Measurements from ENCODE around the gene PDE4D. TPM values are rescaled to one million over a fixed set of nuclear protein-coding genes. Genes with fewer than 3 reads are reported as not detected.
A peak's percentile ranks its signal among the peaks of the same experiment; 100 is the strongest.

PDE4D gene
- total RNA-seq, 1 donor from 2014 or later: 13.2 TPM

DNA sequence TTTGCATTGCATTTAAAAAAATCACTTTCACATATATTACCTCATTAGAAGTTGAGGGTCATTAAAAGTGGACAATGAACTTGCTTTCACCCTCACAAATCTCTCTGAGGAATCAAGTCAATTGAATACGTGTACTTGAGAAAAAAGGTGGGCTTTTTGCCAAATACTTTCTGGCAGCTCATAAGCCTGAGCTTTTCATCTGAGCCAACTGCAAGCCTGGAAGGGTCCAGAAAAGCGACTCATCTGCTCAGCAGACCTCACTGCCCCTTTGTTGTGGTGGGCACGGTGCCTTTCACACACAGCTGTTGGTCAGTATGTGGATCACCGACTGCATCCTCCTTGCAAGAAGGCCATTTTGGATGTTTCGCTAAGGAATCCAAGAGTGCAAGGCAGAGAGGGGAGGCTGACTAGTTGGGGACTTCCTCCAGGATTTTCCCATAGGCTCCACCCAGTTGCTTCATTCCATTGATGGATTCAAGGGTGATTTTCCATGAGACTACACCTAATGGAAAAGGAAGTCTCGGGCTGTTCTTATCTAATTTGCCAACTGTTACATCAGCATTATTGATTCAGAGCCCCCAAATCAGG is 564.7 kb downstream of the PDE4D start:
- Mint-ChIP-seq H3K36me3 (ENCODE audit: unreplicated experiment) (no peaks in the 10 kb centered on the region), H3K9me3 (ENCODE audit: unreplicated experiment) (no peaks in the 10 kb centered on the region), H3K27me3 (ENCODE audit: unreplicated experiment) (peaks cover 2% of the 10 kb centered on the region), H3K4me3 (ENCODE audit: unreplicated experiment) (no peak overlapping the region), H3K4me1 (ENCODE audit: low read depth, unreplicated experiment) (peaks cover 30% of the 10 kb centered on the region), H3K27ac (ENCODE audit: unreplicated experiment) (peak overlapping the region; percentile 82)
- no peak for DNase-seq
- TF ChIP-seq CTCF (IDR thresholded peaks at IDR 0.05; ENCODE audit: partially characterized antibody, unreplicated experiment): no peak

DNA sequence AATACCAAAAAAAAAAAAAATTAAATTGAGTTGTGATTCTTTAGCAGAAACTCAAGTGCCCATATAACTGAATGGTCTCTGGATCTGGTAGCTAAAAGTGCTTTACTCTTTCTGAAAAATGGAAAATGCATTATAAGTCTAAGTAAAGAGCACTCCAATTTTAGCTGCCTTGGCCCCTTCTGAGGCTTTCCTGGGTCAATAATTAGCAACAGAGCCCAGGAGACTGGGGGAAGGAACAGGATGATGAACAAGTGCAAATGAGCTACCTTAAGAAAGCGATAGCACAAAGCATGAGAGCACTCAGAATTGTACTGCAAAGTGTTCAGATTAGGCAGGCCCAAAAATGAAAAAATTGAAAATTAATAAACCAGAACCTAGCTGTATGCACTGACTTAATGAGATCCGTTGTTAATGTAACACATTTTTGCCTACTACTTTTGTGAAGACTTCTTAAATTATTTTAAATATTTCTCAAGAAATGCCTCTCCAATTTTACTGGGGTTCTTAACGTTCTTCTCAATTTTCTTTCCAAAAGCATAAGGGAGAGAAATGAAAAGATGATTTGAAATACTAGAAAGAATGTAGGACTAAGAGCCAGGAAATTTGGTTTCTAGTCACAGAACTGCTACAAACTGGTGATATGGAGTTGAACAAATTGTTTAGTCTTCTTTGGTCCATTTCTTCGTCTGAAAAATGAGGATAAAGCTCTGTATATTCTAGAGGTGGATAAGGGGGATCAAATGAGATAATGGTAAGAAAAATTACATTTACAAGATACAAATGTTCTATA is 566.1 kb downstream of the PDE4D start:
- H3K9me3 Mint-ChIP-seq (ENCODE audit: unreplicated experiment): no peaks in the 10 kb centered on the region
- H3K36me3 Mint-ChIP-seq (ENCODE audit: unreplicated experiment): no peaks in the 10 kb centered on the region
- peak overlapping the region; percentile 73 for H3K27ac Mint-ChIP-seq (ENCODE audit: unreplicated experiment)
- DNase-seq: no peak
- peaks cover 27% of the 10 kb centered on the region for H3K4me1 Mint-ChIP-seq (ENCODE audit: low read depth, unreplicated experiment)
- no peak for TF ChIP-seq CTCF (IDR thresholded peaks at IDR 0.05; ENCODE audit: partially characterized antibody, unreplicated experiment)
- H3K4me3 Mint-ChIP-seq (ENCODE audit: unreplicated experiment): peak overlapping the region; percentile 8
- peaks cover 2% of the 10 kb centered on the region for H3K27me3 Mint-ChIP-seq (ENCODE audit: unreplicated experiment)

DNA sequence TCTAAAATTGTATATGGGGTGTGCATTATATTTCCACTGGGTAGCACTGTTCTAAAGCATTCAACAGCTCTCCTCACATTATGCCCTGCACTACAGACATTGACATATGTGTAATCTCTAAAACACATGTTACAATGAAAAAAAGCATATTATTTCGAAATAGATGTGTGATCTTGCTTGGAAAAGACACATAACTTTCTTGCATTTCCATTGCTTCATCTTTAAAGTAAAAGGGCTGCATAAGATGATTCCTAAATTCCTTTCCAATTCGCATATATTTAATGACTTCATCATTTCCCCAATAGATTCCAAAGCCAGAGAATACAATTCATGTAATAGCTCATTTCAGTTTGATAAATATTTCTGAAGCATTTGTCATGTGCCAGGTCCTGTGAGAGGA is 566.9 kb downstream of the PDE4D start:
- H3K9me3 Mint-ChIP-seq (ENCODE audit: unreplicated experiment): no peaks in the 10 kb centered on the region
- no peaks in the 10 kb centered on the region for H3K36me3 Mint-ChIP-seq (ENCODE audit: unreplicated experiment)
- no peak for DNase-seq
- H3K27me3 Mint-ChIP-seq (ENCODE audit: unreplicated experiment): peaks cover 2% of the 10 kb centered on the region
- H3K27ac Mint-ChIP-seq (ENCODE audit: unreplicated experiment): peak overlapping the region; percentile 73
- H3K4me3 Mint-ChIP-seq (ENCODE audit: unreplicated experiment): no peak overlapping the region
- peaks cover 26% of the 10 kb centered on the region for H3K4me1 Mint-ChIP-seq (ENCODE audit: low read depth, unreplicated experiment)
- no peak for TF ChIP-seq CTCF (IDR thresholded peaks at IDR 0.05; ENCODE audit: partially characterized antibody, unreplicated experiment)

DNA sequence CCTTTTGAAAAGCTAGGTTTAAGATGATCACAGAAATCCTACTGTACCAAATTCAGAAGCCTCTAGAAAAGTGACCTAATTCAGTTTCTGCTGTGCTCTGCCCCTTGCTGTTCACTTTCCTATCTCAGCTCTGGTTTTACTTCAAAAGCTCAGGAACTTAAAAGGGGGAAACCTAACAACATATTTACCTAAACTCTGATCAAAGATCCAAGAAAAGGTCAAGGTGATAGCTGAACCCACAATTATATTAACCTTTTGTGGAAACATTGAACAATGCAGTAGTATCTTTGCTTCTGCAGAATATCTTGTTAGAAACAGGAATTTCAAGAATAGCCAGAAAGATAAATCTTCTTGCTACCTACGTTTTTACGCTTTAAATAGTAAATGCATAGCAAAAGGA is 568.5 kb downstream of the PDE4D start:
- Mint-ChIP-seq H3K27me3 (ENCODE audit: unreplicated experiment) (peaks cover 2% of the 10 kb centered on the region), H3K36me3 (ENCODE audit: unreplicated experiment) (no peaks in the 10 kb centered on the region), H3K4me1 (ENCODE audit: low read depth, unreplicated experiment) (peaks cover 22% of the 10 kb centered on the region), H3K9me3 (ENCODE audit: unreplicated experiment) (no peaks in the 10 kb centered on the region), H3K4me3 (ENCODE audit: unreplicated experiment) (no peak overlapping the region), H3K27ac (ENCODE audit: unreplicated experiment) (no peak overlapping the region)
- DNase-seq: no peak
- no peak for TF ChIP-seq CTCF (IDR thresholded peaks at IDR 0.05; ENCODE audit: partially characterized antibody, unreplicated experiment)

DNA sequence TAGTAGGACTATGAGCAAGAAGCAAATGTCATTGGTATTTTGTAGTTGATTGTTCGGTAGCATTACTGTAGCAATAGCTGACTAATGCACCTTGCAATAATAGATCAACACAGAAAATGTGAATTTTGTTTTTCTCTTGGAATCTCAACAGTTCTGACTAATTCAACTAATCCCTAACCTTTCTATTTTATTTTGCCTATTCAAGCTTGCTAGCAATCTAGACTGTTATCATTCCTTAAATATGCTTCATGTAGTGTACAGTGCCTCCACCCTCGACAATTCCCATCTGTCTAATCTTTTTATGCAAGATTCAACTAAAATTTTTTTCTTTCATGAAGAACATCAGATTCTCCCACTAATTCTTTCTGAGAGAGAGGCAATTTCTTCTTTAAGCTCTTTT is 570.6 kb downstream of the PDE4D start:
- Mint-ChIP-seq H3K4me1 (ENCODE audit: low read depth, unreplicated experiment) (peaks cover 13% of the 10 kb centered on the region), H3K27me3 (ENCODE audit: unreplicated experiment) (peaks cover 2% of the 10 kb centered on the region), H3K4me3 (ENCODE audit: unreplicated experiment) (no peak overlapping the region), H3K27ac (ENCODE audit: unreplicated experiment) (no peak overlapping the region), H3K9me3 (ENCODE audit: unreplicated experiment) (no peaks in the 10 kb centered on the region), H3K36me3 (ENCODE audit: unreplicated experiment) (no peaks in the 10 kb centered on the region)
- no peak for DNase-seq
- no peak for TF ChIP-seq CTCF (IDR thresholded peaks at IDR 0.05; ENCODE audit: partially characterized antibody, unreplicated experiment)
